Amniotic epithelial cell (primary cell): ENCODE results near the gene ANKS1B.
A peak's percentile ranks its signal among the peaks of the same experiment; 100 is the strongest.
"Not testable (repeated sequence)": the region's sequence is repeated elsewhere in the genome, so short reads cannot be mapped to it uniquely, and the experiment has no call there.

Experiments
- DNase-seq: peaks from one replicate; pipeline ENCODE4 v3.0.0-alpha.2; 2010; ENCODE audit warnings: low read depth

The ANKS1B gene

DNA sequence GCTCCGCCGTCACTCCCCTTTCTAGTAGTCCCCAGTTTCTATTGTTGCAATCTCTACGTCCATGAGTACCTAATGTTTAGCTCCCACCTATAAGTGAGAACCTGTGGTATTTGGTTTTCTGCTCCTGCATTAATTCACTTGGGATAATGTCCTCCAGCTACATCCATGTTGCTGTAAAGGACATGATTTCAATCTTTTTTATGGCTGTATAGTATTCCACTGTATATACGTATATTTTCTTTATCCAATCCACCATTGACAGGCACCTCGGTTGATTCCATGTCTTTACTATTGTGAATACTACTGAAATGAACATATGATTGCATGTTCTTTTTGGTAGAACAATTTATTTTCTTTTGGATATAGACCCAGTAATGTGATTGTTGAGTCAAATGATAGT lies 114.7 kb downstream of the ANKS1B start:
- DNase-seq: no peak

DNA sequence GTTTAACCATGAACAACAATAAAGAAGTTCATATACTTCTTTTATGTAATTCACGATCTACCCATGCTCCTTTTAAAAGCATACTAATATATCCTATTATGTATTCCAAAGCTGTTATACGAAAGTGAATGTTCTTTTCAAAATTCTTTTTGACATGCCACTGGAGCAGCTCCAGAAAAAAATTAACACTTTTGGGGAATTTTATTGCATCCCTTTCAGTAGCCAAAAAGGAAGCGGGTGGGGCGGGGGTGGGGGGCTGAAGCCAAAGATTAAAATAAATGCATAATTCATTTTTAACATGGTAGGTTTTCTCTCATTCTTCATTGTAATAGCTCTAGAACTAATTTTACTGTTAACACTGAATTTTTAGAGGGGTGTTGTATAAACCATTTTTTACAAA lies 123.0 kb downstream of the ANKS1B start:
- no peak for DNase-seq

DNA sequence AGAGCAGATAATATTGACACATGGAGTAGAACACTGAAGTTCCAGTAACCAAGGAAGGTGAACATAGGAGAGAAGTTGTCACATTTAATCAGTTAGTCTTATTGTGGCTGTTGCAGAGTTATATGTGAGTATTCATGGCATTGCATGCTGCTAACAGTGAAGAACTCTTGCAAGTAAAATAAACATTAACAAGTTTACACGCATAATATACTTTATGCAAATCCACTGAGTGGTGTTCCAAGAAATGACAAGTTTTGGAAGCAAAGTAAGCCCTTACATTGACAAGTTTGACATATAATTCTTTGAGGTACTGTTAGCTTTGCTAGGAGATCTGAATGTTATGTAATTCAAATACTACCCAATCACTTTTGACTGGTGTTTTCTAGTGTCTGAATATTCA lies 125.6 kb downstream of the ANKS1B start:
- DNase-seq: no peak

DNA sequence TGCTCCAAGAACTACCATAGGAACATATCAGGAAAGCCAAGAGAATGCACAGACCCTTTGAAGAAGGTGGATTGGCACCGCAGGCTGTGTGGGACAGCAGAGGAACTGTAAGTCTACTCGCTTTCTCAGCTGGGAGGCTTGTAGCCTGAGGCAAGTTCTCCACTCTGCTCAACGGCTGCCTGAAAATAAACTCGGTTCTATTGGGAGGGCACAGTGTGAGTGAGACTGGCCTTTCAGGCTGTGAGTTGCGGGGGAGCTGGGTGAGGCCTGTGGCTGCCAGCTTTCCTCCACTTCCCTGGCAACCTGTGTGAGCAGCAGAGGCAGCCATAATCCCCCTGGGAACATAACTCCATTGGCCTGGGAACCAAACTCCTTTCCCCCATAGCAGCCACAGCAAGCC lies 132.1 kb downstream of the ANKS1B start:
- DNase-seq: no peak

DNA sequence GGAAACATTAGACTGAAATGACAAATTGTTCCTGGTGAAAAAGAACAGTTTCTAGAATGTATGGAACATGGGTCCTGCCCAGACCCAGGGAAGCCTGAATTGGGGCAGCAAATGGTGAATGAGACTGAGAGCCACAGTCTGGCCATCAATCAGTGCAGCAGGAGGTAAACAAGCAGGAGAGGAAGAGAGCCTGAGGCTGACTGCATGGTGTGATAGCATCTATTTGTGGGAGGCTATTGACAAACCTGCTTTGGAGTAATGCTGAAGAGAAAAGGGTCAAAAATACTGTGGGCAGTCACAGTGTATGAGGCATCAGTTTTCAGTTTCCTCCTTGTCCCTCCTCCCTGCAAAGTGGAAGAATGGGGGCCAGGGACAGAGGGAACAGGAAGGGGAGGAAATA lies 136.8 kb downstream of the ANKS1B start:
- DNase-seq: no peak

DNA sequence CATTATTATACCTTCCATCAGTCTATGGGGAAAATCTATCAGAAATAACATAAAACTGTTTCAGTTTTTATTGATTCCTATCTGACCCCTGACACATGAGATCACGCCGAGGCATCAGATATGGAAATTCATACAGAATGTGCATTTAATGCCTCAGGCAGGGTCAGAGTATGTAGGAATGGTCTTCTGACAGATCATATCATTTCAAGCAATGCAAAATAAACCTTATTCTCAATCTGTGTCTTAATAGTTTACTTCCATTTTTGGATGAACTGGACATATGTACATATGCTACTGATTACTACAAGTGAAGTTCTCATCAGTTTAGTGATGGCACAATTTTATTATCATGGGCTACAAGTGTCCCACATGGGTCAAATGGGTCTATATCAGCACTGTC lies 150.0 kb downstream of the ANKS1B start:
- no peak for DNase-seq

DNA sequence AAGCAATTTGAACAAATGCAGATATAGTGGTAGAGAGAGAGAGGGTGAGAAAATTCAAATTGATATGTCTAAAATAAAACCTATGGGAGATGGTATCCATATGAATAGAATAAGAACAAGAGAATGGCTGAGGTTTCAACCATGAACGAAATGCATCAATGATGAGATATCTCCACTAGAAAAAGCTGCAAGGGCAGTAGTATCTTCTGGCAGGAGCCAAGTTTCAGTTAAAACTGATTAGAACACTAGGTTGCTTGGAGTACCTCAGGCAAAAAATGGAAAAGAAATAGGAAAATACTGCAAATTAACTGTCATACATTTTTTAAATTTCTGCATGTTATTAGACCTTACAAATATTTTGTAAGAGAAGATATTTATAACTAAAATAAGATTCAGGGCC lies 151.3 kb downstream of the ANKS1B start:
- no peak for DNase-seq

DNA sequence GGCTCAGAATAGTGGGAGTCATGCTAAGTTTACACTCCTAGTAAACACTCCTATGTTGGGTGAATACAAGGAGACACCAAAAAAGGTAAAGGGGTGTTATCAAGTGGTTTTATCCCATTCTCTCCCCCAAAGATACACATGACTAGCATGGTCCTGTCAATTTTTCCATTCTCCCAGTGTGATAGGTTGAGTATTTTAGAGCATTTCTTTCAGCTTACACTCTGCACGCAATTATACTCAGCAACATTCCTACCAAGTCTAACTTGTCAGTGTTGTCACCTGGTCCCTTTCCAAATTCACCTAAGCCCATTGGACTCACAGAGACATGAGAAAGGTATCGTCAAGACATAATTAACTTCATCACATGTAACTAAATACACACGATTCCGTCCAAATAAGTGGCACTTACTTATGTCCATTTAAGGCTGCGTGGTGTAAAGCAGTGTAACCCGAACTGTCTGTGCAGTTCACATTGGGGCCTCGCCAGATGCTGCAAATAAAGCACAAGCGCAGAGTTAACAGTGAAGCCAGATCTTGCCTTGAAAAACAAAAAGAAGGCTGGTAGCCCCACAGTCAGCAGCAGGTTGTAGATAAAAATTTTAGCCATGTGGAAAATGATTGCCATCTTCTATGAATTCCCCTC lies 159.7 kb downstream of the ANKS1B start:
- no peak for DNase-seq

DNA sequence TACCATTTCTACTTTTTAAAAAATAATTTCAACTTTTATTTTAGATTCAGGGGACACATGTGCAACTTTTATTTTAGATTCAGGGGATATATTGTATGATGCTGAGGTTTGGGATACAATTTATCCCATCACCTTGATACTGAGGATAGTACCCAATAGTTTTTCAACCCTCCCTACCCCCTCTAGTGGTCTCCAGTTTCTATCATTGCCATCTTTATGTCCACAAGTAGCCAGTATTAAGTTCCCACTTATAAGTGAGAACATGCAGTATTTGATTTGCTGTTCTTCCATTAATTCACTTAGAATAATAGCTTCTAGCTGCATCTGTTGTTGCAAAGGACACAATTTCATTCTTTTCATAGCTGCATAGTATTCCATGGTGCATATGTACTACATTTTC lies 162.5 kb downstream of the ANKS1B start:
- DNase-seq: no peak

DNA sequence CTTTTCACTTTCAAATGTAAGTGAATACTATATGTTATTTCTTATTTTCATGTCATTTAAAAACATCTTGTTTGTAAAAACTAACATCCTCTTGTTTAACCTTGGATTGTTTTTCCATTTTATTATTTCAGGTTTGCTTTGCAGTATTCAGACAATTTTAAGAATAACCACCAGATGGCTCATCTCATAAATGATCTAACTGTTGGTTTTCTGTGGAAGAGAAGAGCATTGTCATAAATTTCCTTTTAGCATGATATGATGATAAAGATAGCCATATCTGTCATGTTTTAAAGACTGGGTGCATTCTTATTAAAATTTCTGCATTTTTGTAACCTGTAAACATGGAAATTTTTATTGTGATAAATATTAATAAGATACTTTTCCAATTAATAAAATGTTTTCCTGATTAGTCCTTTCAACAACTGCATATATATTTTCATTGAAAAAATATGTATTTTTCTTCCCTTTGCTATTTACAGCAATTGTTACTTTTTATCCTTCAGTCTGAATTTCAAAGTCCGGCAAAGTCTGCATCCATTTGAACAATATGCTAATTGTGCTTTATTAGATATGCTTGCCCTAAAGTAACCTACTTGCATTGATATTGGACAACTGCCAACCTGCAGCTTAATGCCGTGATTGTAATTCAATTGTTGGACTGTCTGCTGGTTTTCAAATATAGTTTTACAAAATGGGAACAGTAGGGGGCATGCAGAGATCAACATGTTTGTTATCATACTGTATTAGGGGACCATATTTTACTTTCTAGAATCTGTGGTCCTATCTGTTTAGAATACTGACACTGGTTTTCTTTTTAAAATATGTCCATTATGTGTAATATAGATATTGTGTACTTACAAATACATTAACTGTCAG lies 173.8 kb downstream of the ANKS1B start:
- DNase-seq: peak; percentile 22

DNA sequence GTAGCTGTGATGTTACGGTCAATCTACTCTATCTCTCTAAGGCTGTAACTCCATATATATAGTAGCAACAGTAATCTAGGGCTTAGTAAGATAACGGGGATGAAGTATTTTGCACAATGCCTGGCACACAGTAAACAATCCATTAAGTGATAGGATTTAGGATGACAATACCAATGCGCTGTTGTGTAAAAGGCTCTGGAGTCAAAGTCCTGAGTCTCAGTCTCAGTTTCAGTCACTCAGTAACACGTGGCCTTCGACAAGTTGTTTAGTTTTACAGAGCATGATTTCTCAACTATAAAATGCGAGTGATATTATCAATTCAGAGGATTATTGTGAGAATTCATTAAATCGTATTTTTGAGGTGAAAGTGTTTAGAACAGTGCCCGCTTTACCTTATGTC lies 174.8 kb downstream of the ANKS1B start:
- no peak for DNase-seq

DNA sequence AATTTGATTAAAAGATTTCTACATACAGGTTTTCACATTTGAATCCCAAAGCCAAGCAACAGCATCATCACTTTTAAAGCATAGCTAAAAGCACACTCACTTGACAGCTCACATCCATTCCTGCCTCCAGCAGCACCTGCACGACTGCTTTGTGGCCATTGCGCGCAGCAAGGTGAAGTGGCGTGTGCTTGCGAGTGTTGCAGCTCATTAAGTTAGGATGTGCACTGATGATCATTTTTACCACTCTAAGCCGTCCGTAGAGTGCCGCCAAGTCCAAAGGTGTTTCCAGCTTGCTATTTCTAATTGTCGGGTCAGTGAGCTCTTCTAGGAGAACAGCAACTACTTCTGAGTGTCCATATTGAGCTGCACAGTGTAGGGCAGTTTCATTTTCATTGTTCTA lies 178.4 kb downstream of the ANKS1B start:
- DNase-seq: no peak

DNA sequence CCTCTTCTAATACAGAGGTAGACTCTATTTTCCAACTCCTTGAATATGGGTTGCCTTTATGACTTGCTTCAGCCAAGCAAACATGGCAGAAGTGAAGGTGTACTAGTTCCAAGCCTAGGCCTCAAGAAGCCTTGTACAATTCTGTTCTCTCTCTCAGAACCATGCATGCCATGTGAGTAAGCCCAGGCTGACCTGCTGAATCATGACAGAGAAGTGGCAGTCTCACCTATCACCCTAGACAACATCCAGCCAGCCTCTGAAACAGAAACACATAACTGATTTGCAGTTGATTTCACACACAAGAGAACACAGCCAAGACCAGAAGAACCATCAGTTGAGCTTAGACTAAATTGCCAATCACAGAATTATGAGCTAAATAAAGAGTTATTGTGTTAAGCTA lies 180.0 kb downstream of the ANKS1B start:
- DNase-seq: no peak

DNA sequence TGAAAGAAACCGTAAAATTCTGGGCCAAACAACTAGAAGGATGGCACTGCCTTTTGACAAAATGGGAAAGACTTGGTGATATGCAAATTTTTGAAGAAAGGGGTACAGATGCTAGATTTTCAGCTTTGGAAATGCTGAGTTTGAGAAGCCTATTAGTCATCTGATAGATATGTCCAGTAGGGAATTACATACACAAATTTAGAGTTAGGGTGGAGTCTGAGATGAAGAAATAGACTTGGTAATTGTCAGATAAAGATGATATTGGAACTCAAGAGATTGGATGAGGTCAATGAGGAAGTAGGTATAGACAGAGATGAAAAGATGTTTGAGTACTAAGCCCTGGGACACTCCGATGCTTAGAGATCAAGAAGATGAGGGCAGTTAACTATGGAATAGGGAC lies 184.1 kb downstream of the ANKS1B start:
- no peak for DNase-seq

DNA sequence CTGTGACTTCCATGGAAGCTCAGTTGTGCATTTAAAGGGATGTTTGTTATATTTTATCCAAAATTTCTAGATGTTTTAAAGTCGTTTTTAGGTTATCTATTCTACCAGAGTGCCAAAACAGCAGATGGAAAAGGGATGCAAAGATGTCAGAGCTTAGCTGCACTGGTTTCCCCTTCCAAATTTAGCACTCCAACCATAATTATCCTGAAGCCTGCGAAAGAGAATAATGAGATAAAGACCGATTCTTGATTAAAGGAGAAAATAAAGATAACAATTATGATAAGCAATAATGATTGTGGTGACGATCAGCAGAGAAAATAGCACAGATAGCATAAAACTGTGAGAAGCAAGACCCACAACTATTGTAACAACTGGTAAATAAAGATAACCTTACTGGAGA lies 186.8 kb downstream of the ANKS1B start:
- DNase-seq: not testable (repeated sequence)

DNA sequence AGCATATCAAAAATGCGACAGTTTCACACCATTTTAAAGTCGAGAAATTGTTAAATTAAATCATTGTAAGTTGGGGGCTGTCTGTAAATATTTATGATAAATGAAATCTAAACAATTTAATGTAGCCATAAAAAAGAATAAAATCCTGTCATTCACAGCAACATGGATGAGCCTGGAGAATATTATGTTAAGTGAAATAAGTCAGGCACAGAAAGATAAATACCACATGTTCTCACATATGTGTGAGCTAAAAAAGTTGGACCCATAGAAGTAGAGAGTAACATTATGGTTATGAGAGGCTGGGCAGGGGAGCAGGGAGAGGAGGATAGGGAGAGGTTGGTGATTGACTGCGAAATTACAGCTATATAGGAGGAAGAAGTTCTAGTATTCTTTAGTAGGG lies 201.3 kb downstream of the ANKS1B start:
- no peak for DNase-seq

DNA sequence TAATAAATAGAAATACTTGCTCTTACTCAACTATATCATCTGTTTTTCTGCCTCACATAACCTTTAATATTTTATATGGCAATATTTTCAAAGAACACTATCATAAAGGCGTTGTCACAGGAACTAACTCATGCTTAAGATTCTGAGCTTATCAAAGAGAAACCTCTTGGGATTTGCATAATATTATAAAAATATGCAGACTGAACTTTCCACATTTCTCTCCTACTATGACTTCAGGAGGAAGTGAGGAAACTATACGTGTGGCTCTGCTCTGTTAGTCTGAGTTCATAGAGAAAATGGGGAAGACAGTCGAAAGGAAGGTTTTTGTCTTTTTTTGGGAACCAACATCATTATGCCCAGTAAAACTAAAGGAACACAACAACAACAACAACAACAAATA lies 212.5 kb downstream of the ANKS1B start:
- DNase-seq: no peak

DNA sequence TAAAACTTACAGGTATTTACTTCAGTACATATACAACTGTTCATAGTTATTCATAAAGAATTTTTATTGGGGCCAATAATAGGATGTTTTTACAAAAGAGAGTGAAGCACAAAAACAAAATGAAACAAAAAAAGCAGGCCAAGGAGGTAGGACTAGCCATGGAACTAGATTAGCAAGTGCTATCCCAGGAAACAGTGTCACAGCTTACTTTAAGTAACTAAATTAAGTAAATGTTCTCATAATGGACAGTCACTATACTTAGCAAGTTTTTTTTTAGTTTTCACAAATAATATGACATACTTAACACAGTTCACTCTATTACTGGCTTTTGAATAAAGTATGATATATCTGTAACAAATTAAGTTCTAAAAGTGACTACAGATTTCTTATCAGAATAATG lies 213.1 kb downstream of the ANKS1B start:
- DNase-seq: no peak

DNA sequence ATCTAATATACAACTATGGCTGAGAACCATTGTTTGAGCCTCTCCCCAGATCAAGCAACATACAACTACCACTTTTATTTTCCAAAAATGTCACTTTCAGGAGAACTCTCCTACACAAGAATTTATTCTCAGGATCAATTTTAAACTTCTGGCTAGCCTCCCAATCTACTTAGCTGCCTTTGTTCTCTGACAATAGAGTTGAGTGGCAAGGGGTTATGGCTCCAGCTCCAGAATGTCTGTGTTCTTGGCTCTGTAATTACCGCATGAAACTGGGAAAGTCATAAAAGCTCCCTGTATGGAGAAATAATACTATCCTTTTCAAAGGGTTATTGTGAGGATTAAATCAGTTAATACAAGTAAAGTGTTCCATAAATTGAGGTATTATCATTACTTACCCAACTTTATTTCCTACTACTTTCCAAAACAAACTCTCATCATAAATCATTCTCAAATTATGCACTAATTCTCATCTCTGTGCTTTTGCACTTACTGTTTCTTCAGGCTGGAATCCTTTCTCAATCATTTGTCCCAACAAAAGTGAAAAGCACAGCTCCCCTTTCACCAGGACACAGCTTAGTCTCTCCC lies 215.2 kb downstream of the ANKS1B start:
- no peak for DNase-seq

DNA sequence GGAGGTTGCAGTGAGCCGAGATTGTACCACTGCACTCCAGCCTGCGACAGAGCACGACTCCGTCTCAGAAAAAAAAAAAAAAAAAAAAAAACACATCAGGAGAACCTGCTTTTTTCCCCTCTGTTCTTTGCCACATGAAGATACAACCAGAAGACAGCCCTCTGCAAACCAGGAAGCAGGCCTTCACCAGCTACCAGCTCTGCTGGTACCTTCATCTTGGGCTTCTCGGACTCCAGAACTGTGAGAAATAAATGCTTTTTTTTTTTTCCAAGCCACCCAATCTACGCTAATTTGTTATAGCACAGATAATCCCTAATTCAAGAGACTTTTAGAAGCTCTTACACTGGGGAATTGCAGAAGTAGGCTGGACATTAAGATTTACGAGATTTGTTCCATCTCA lies 216.0 kb downstream of the ANKS1B start:
- DNase-seq: no peak

DNA sequence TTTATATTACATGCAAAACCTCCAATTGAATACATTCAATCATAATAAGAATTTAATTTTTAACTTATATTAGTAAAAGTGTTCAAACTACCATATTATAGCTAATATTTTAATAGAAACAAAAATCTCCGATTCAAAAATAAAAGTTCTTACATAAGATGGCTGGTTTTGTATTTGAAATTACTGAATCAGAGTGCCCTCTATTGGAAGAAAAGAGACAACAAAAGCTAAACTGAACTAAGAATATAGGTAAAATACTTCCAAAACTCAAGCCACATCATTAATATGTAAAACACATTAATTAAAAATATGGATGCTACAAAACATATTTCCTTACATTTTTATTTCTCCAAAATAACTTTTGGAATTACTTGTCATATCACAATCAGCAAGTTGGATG lies 216.9 kb downstream of the ANKS1B start:
- peak; percentile 10 for DNase-seq

DNA sequence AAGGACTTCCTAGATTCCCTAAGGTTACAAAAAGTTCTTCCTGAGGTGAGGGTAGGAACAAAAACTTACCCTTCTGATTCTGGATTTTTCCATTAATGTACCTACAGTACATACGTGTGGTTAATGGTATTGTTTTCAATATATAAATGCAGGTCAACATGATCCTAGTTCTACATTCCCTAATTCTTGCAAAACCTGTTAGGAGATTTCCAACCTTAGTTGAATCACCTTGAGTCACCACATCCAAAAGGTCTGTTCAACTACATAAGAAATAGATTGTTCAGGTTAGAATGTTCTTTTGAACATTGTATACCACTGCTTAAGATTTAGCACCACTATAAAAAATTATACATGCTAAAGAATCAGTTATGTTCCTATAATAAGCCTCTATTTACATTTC lies 218.3 kb downstream of the ANKS1B start:
- no peak for DNase-seq

DNA sequence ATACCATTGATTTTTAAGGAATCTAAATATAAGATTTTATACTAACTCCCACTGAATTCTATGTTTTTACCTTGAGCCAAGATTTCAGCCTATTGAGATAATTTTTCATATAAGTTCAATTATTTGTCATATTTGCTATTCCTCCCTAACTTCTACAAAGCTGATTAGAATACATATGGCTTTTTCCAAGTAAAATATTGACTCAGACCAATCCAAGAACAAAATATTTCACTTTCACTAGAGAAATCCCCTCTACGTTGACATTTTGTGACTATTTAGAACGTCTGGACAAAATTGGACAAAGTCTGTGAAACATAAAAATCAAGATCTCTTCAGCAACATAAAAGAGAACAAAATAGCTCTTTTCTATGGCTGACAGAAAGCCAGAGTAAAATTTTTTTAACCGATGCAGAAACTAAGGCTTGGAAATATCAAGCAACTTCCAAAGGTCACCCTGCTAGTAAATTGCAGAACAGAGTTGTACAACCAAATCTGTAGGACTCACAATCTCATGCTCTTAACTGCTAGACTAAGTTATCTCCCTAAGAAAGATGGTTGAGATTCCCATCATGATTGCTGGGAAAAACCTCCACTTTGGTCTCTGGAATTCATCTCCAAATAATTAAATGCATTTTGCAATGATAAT lies 219.1 kb downstream of the ANKS1B start:
- DNase-seq: no peak
